CD4-positive, alpha-beta T cell treated with Interleukin-15 for 4 hours (primary cell): ENCODE results near the gene OR11A1.

Experiments
- DNase-seq: peaks from one replicate; pipeline ENCODE4 v3.0.0-alpha.2; 2020; ENCODE audit warnings: low spot score

The OR11A1 gene, protein sequence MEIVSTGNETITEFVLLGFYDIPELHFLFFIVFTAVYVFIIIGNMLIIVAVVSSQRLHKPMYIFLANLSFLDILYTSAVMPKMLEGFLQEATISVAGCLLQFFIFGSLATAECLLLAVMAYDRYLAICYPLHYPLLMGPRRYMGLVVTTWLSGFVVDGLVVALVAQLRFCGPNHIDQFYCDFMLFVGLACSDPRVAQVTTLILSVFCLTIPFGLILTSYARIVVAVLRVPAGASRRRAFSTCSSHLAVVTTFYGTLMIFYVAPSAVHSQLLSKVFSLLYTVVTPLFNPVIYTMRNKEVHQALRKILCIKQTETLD

DNA sequence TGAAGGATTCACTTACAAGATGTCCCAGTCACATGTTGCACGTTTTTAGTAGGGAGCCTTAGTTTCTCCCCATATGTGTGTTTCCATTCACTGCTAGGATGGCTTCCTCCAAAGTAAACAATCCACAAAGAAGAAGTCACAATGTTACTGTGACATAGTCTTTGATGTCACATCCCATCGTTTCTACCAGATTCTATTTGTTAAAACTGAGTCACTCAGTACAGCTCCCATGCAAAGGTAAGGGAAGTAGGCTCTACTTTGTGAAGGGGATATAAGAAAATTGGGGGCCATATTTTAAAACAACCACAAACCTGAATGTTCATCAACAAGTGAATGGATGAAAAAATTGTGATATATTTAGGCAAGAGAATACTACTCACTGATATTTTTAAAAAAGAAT is at the start of gene OR11A1, which contains the start of gene OR2H1:
OR11A1 (minus strand) TSS at position 101 of the 400 bp plus-strand sequence. CDS start 29,430 bp downstream, outside the sequence.
OR2H1 (plus strand) TSS at position 185 of the 400 bp plus-strand sequence. CDS start 4,615 bp downstream, outside the sequence.
- no peak for DNase-seq

DNA sequence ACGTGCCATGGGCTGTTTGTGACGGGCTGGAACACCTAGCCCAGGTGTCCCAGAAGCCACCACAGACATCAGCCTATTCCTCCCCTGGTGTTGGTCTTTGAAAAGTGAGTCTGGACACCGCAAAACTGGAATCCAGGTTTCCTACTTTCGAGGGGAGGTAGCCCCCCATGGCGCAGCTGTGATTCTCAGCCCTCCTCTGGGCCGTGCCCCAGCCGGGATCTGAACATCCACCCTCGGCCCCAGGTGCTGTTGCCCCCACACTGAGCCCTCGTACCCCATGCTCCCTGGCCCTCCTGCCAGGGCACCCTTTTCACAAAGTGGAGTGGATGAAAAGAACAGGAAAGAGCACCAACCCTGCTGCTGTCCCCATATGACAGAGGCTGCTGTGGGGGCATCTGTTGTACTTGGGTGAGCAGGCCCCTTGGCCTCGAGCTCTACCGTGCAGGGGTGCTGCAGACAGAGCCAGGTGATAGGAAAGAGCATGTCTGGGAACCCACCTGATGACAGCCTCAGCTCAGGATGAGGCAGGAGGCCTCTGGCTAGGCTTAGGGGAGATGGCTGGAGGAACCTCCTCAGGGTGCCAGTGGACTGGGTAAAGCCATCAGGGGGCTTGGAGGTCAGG is 49.7 kb upstream of the OR11A1 start:
- no peak for DNase-seq

DNA sequence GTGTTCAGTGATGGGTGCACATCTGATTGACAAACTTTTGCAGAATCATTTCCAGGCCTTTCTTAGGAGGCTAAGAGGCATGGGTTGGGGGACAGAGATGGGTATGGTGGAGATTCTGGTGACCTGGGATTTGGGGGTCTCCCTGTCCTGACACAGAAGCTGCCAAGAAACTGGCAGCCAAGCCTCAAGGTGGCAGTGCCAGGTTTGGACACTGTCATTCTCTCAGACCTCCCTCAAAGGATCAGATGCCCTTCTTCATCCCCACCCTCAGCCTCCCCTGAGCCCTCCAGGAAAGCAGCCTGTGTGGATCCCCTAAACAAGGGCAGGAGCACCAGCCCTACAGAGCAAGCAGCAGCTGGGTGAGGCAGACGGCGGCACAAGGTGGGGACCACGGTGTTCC is 48.9 kb upstream of the OR11A1 start:
- no peak for DNase-seq

DNA sequence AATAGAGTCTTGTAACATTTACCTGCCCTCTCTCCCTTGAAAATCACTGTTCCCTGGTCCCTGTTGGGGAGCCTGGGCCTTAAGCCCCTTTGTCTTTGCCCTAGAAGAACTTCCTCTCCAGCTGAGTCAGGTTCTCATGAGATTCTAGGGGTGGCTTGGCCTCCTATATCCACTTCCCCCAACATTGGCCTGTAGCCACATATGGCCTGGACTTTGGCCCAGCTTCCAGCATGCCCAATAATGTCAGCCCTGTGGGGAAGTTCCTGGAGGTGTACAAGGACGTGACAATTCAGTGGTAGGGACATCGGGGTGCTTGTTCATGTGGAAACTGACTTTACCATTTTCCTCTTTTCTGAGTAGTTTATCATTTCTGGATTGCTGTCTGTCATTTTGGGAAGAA is 48.1 kb upstream of the OR11A1 start:
- DNase-seq, result no peak

DNA sequence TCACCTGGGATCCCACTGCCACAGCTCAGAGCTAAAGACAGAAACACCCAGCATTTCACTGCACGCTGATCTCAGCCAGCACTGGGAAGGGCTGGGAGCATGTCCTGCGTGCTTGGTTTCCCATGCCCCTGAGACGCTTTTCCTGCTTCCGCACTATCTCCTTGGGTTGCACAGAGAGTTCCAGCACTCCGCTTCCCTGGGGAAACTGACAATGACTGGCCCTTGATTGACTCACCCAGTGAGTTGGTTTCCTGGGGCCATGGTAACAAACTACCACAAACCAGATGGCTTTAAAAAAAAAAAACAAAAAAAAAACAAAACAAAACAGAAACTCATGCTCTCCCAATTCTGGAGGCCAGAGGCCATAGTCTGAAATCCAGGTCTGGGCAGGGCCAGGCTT is 45.7 kb upstream of the OR11A1 start:
- DNase-seq, result no peak

DNA sequence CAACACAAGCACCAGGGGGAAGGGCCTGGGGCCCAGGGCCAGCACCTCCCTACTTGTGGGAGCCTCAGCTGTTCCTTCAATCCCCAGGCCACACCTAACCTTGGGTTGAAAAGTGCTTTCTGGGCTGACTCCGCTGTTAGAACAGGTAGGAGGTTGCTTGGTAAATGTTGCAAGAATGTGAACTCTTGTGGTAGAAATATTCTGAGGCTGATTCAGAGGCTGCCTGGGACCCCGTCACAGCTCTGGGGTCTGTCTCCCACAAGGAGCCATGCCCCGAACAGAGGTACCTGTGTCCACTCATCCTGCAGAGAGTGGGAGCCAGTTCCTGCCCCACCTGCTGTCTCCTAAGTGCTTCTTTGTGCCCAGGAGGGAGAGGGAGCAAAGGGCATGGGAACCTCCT is 45.3 kb upstream of the OR11A1 start:
- no peak for DNase-seq

DNA sequence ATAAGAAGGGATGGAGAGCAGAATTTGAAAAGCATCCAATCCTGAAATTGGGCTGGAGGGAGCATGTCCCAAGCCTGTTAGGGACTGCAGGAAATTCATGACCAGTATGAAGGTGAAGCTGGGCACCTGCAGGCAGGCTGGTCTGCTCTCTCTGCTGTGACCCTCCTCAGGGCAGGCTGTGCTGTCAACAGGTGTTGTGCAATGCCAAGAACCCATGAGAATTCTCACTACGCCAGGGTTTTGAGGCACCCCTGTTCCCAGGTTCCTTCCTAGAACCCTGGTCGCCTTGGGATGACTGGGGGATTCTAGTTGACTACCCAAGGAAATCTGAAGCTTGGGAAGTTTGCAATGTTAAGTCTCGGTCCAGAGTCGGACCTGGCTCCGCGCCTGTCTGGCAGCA is 44.2 kb upstream of the OR11A1 start:
- no peak for DNase-seq

DNA sequence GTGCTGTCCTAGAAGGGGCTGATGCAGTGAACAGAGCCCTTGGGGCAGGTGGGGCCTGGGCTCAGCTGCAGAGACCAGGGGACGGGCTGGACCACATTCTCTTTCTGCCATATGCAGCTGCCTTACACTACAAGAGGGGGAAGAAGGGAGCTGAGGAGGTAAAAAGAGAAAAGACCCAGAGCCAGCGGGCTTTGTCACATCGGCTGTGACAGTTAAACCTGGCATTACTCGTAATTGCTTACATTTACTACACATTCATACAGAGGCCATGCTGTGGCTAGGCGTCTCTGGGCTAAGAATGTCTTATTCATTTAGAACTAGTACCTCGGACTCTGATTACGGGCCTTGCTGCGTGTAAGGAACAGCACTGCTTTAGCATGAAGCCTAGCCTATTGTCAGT is 43.7 kb upstream of the OR11A1 start:
- DNase-seq, result no peak

DNA sequence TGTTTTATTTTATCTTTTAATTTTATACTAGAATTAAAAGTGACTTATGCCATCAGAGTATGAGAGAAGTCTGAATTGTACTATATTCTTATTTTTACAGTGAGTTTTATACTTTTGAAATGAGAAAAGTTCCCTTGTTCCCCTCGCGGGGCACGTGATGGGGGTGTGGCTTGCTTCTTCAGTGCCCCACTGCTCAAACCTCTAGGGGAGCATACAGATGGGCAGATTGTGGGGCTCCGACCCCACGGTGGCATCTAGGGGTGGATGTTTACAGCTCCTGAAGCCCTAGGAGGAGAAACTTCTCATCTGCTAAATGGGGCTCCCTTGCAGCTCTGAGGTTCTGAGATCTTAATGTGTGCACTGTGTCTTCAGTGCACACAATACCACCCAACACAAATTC is 42.8 kb upstream of the OR11A1 start:
- DNase-seq, result no peak

DNA sequence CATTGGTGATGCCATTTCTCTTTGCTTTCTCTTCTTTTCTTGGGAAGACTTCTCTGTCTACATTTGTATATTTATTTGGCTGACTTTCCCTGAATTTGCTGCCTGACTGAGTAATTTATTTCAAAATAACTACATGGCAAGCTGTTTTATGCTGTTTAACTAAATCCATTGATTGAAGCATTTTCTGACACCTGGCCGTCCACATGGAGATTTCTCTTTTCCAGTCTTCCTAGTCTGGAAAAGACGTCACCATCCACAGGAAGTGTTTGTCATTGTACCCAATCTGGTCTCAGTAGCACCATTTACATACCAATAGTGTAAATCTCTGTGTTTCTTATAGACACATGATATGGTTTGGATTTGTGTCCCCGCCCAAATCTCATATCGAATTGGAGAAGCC is 40.1 kb upstream of the OR11A1 start:
- DNase-seq, result no peak

DNA sequence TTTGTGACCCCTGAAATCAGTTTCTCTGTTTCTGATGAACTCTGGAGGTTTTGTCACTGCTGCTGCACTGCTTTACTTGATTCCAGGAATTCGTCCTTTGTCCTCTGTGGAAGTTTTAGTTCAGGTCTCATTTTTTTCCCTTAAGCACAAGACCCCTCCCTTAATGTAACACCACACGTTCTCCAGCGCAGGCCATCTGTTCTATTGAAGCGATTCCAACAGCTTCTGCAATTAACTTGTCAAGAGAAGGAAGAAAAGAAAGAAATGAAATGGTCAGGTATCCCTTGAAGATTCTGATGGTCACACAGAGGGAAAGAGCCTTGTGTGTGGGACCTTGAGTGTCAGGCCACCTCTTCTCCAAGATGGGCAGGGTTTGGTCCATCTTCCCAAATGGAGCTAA is 38.7 kb upstream of the OR11A1 start:
- DNase-seq, result no peak

DNA sequence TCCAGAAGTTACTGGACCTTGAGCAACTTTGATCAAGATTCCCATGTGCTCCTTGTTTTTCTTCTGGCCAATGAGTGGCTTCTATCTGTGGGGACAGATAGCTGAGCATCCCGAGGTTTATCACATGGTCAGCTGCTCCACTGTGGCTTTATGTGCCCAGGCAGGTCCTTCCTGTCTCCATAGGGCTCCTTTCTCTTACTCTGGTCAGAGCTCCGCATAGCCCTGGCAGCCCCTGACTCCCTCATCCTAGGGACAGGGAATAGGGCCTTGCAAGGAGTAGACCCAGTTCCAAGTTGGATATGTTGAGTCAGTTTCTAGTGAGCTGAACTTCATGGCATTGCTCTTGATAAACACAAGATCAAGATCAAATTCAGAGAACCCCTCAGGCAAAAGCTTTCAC is 37.3 kb upstream of the OR11A1 start:
- no peak for DNase-seq

DNA sequence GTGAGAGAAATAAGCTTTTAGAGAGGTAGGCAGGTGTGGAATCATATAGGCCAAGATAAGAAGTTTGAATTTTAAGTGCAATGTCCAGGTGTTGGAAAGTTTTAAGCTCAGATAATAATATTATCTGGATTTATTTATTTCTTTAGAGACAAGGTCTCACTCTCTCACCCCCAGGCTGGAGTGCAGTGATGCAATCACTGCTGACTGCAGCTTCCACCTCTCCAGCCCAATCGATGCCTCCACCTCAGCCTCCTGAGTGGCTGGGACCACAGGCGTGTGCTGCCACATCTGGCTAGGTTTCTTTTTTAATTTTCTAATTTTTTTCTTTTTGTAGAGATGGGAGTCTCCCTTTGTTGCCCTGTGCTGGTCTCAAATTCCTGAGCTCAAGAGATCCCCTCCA is 36.4 kb upstream of the OR11A1 start:
- DNase-seq, result no peak

DNA sequence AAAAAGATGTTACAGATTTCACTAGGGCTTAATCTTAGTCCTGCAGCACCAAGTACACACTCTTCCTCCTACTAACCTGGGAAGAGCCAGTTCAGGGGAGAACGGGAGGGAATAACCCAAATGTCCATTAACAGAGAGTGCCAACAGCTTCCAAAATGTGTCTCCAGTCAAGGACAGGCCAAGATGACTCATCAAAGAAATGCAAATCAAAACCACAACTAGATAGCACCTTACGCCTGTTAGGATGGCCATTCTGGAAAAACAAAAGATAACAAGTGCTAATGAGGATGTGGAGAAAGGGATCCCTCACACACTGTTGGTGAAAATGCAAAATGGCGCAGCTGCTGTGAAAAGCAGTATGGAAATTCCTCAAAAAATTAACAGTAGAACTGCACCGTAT is 34.7 kb upstream of the OR11A1 start:
- no peak for DNase-seq

DNA sequence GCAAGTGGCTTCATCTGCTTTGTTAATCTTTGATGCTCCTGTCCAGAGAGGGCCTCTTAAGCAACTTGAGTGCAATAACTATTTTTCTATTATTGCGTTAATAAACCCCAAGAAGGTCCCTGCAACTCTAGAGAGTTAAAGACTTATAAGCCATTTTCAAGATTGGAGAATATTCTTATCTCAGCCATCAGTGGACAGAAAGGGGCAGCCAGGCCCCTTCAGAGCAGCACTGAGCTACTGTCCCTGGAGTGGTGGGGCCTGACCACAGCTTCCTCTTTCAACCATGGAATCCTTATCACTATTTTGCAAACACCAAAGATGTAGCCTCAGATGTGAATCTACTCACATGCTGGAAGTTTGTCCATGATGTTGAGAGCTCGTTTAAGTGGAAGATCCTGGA is 33.7 kb upstream of the OR11A1 start:
- DNase-seq, result no peak

DNA sequence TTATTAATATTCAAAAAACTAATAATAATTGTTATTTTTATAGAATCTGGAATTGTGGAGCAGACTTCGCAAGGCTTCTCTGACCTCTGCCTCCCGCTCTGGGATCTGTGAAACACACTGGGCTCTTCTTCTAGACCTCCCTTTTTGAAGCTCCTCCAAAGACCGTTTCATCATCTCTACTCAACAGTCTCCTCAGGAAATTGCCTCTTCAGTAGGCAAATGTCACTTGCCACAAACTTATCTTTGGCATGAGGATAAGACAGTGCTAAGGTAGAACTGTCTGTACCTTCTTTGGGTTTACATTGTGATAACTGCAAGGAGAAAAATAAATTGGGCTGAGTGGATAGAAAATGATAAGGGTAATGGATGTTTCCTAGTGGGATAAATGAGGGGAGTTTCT is 33.2 kb upstream of the OR11A1 start:
- no peak for DNase-seq

DNA sequence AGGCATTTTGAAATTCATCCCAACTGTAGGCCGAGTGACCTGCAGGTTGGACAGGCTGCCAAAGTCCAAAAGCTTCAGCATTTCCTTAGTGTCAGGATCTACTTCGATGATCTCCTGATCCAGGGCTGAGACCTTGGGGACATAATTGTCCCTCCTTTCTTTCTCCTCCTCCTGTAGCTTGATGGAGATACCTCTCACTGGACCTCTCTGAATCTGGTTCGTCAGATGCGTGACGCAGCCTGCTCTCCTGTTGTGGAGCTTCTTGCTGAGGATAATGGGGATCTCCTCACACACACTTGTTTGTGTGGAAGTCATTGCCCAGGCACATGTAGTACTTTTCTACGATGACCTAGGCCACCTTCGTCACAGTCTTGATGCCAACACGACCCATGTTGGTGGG is 32.4 kb upstream of the OR11A1 start:
- no peak for DNase-seq

DNA sequence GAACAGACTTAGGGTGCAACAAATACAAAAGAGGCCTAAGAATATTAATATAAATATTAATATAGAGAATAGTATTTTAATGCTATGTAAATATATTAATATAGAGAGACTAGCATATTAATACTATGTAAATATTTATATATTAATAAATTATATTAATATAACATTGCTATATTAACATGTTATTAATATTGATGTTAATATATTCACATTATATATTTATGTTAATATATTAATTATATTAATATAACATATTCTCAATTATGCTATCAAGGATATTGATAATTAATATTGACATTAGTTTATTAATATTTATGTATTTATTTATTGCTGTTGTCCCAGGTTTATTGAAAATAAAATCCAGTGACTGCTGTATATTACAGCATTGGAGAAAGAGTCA is 32.0 kb upstream of the OR11A1 start:
- no peak for DNase-seq

DNA sequence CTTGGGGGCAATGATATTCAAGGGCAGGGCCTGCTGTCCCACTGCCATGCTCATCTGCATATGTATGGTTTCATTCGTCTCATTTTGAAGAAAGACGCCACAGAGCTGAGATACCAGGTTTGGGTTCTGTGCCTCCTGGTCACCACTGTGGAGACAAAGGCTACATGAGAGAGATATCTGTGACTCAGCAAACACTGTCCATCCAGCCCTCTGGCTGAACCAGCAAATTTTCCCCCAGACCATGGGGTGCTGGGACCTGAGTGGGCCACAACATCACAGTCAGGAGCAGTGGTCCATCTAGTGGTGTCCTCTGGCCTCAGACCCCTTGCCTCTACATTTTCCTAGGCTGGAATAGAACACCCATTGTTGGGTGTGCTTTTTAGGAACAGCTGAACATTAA is 30.8 kb upstream of the OR11A1 start, which contains the start of gene MAS1L:
MAS1L (minus strand) TSS at position 297 of the 400 bp plus-strand sequence; CDS start at position 243, 54 bp downstream.
- DNase-seq, result no peak

DNA sequence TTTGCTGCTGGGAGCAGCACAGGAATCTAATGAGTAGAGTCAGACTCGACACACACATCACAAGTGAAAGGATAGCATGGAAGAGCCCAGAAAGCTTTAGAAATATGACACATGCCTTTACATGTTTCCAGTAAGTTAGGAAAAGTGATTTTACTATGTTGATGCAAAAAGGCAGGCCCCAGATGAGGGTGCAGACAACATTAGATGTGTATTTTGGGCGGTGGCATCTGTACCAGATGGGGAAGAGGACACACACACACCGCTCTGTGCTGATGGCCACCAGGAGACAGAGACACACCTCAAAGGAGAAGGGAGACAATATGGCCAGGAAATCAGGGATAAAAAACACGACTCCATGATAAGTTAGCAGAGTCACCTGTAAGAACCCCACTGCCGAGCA is 30.3 kb upstream of the OR11A1 start:
- no peak for DNase-seq

DNA sequence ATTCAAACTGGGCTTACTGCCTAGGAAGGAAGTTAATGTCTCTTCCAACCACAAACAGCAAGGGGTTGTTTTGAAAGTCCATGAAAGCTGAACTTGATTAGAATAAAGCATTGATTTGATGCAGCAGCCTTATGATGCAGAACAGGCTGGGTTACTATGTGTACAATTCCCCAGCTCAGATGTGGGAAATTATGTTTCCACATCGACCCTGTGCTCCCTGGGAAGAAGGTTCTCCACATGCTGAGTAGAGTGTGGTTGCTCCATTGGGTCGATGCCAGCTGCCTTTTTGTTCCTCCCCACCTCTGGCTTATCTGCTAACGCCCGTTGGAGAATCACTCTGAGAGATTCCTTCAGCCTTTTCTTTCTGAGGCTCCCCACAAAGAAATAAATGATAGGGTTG is 29.7 kb upstream of the OR11A1 start:
- DNase-seq, result no peak

DNA sequence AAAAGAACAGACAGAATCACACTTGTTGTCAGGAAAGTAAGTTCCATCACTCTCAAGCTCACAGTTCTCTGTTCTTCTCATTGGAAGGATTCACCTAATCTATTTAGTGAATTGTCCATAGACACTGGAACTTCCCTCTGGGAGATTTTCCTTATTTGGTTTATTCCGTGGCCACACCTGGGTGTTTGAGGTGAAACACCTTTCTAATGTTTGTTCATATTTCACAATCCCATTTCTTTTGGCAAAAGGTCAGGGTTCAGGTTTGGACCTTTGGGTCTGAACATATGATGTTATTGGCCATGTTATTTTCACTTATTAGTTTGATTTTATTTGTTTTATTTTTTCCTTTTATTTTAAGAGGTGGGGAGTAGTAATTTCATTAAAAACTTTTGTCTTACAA is 26.9 kb upstream of the OR11A1 start:
- no peak for DNase-seq

DNA sequence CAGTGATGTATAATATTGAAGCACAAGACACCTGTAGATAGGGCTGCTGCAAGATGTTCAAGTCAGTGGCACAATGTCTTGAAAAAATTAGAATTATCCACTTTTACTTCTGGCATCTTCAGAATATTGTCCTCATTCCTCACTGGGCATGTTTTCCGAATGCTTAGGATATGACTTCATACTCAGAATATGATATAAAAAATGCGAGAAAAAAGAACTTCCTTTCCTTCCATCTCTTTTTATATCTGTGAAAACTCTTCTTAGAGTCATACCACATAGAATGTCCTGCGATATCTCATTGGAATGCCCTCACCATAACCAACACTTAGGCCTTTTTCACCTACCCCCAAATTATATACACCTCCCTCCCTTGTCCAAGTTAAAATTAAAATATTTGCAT is 26.3 kb upstream of the OR11A1 start:
- DNase-seq, result no peak

DNA sequence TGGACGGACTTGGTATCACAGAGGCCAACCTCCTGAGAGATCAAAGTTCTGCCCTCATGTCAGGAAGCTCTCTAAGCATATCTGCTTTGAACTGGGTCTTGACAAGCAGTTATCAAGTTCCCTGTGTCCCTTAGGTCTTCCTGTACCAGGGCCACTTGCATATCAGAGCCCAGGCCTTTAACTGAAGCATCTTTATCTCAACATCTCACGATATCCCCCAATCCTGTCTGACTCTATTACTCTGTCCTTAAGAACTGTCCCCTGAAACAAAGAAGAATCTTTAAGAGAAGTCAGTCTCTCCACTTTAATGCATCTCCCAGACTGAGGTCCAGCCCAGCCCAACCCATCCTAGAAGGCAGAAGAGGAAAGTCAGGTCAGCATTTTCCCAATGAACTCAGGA is 22.7 kb upstream of the OR11A1 start:
- DNase-seq, result no peak
